ENCODE data around the gene KCNJ9.

- TF ChIP-seq, protein P1, sequence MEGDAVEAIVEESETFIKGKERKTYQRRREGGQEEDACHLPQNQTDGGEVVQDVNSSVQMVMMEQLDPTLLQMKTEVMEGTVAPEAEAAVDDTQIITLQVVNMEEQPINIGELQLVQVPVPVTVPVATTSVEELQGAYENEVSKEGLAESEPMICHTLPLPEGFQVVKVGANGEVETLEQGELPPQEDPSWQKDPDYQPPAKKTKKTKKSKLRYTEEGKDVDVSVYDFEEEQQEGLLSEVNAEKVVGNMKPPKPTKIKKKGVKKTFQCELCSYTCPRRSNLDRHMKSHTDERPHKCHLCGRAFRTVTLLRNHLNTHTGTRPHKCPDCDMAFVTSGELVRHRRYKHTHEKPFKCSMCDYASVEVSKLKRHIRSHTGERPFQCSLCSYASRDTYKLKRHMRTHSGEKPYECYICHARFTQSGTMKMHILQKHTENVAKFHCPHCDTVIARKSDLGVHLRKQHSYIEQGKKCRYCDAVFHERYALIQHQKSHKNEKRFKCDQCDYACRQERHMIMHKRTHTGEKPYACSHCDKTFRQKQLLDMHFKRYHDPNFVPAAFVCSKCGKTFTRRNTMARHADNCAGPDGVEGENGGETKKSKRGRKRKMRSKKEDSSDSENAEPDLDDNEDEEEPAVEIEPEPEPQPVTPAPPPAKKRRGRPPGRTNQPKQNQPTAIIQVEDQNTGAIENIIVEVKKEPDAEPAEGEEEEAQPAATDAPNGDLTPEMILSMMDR (IDR thresholded peaks at IDR 0.05), result no peak
- no peak for TF ChIP-seq POLR2A (IDR thresholded peaks at IDR 0.05)
Measured at GRCh38 chr1:160087118-160087662, 5.9 kb downstream of the KCNJ9 start.
